Left ventricle myocardium inferior (tissue), 1 donor: ENCODE measurements around the gene SLITRK3. TPM values are rescaled to one million over a fixed set of nuclear protein-coding genes. Genes with fewer than 3 reads are reported as not detected.

Experiments
- DNase-seq: peaks from one replicate; pipeline ENCODE4 v3.0.0-alpha.2; 2020
- H3K27ac ChIP-seq: fragments of 200-600 bp; replicated peaks from 2 replicates; pipeline ENCODE4 v1.8.0; 2021
- H3K27me3 ChIP-seq: fragments of 200-600 bp; 2 replicates; pipeline ENCODE4 v1.8.0; 2021; ENCODE audit warnings: low read depth
- H3K36me3 ChIP-seq: fragments of 200-600 bp; 2 replicates; pipeline ENCODE4 v1.8.0; 2021
- H3K4me1 ChIP-seq: fragments of 200-600 bp; 2 replicates; pipeline ENCODE4 v1.8.0; 2021
- H3K4me3 ChIP-seq: fragments of 200-600 bp; 2 replicates; pipeline ENCODE4 v1.8.0; 2021; ENCODE audit warnings: mild to moderate bottlenecking, moderate library complexity
- H3K9me3 ChIP-seq: fragments of 200-600 bp; replicated peaks from 2 replicates; pipeline ENCODE4 v1.8.0; 2021
- intact Hi-C: fragments of 100-400 bp; cut with micrococcal nuclease; formaldehyde crosslinking; loops from one replicate; pipeline ENCODE4 v1.11.0; 2022
- total RNA-seq: library from RNA; stranded (reverse); fragmentation: NEBNext Ultra II Directional; extraction: Animal tissue kit (Norgen Biotek cat#: 25700); gene quantifications from one replicate; pipeline ENCODE4 v1.2.1, GENCODE V29; 2021
- TF ChIP-seq, protein P1 (sequence below): fragments of 200-600 bp; IDR thresholded peaks from 2 replicates; pipeline ENCODE4 v1.8.0; 2021; ENCODE audit warnings: antibody characterized with exemption, mild to moderate bottlenecking, borderline replicate concordance
- donor health status: DM: no; HTN: yes; CAD: no; lungs with severe emphysema.

SLITRK3 gene
- total RNA-seq, 1 donor from 2014 or later: not detected

DNA sequence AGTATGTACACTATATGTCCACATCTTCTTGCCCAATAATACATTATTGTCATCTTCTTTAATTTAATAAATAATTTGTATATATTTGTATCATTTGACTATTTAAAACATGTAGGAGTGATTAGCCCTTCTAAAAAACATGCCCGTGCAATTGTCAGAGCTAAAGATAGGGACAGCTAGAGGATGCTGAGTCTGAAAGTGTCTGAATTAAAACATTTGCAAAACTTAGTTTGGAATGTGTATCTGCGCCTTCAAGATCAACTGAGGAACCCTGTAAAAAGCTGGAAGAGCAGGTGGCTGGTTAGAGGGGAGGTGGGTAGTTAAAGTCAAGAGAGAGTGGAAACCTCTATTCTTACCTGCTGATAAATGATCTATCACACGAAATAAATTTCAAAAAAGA, 4.7 kb downstream of the SLITRK3 start:
- Histone ChIP-seq H3K4me1 (peaks cover 32% of the 10 kb centered on the region), H3K27me3 (peaks cover 71% of the 10 kb centered on the region), H3K27ac (no peak overlapping the region), H3K4me3 (no peak overlapping the region), H3K36me3 (no peaks in the 10 kb centered on the region), H3K9me3 (no peaks in the 10 kb centered on the region)
- TF ChIP-seq, protein P1, sequence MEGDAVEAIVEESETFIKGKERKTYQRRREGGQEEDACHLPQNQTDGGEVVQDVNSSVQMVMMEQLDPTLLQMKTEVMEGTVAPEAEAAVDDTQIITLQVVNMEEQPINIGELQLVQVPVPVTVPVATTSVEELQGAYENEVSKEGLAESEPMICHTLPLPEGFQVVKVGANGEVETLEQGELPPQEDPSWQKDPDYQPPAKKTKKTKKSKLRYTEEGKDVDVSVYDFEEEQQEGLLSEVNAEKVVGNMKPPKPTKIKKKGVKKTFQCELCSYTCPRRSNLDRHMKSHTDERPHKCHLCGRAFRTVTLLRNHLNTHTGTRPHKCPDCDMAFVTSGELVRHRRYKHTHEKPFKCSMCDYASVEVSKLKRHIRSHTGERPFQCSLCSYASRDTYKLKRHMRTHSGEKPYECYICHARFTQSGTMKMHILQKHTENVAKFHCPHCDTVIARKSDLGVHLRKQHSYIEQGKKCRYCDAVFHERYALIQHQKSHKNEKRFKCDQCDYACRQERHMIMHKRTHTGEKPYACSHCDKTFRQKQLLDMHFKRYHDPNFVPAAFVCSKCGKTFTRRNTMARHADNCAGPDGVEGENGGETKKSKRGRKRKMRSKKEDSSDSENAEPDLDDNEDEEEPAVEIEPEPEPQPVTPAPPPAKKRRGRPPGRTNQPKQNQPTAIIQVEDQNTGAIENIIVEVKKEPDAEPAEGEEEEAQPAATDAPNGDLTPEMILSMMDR: no peak
- intact Hi-C loops: no loop called here
- no peak for DNase-seq

DNA sequence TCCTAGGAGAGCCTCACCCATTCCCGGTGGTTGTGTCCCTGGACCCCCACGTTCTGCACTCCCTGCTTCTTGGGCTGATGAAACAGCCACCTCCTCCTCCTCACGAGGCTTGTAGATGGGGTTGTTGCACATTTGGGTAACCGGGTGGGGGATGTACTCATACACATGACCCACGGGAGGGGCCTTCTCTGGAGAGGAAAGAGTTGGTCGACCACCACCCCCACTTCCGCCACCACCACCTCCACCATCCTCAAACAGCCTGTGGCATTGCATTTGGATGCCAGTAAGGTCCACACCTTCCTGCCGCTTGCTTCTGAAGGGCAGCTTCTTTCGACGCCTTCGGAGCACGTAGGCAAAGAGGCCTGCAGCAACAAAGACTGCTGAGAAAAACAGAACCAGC, 7.7 kb downstream of the SLITRK3 start:
- intact Hi-C loops: no loop called here
- Histone ChIP-seq H3K4me3 (no peak overlapping the region), H3K4me1 (peaks cover 2% of the 10 kb centered on the region), H3K27me3 (peaks cover 41% of the 10 kb centered on the region), H3K27ac (no peak overlapping the region), H3K36me3 (no peaks in the 10 kb centered on the region), H3K9me3 (no peaks in the 10 kb centered on the region)
- no peak for DNase-seq
- TF ChIP-seq, protein P1: no peak

DNA sequence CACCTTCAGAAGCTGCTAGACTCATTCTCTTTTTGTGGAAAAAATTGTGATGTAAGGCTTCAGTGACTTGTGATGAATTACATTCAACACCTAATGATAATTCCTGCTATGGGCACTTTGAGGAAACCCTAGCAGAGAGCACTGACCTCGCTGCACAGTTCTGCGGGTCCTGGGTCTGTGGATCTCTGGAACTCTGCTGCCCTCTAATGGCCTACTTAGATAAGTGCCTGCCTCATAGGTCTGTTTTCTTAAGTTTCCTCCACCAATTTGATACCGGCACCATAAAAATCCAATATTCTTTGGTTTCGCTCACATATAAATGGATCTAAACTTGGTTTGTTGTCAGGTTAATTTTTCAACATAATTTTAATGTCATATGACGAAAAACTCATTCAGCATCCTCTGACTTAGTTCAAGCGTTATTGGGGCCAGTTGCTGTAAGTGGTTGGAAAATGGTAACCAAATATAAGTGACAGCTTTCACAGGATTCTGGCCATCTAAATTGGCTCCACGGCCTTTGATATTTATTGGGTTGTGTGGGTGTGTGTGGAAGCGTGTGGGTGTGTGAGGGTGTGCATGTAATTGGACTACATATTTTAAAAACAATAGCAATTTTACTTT, 10.4 kb downstream of the SLITRK3 start:
- Histone ChIP-seq H3K27ac (no peak overlapping the region), H3K36me3 (no peaks in the 10 kb centered on the region), H3K9me3 (no peaks in the 10 kb centered on the region), H3K4me1 (no peaks in the 10 kb centered on the region), H3K27me3 (peaks cover 16% of the 10 kb centered on the region), H3K4me3 (no peak overlapping the region)
- DNase-seq: no peak
- intact Hi-C loops: no loop called here
- TF ChIP-seq, protein P1: peak; percentile 86

DNA sequence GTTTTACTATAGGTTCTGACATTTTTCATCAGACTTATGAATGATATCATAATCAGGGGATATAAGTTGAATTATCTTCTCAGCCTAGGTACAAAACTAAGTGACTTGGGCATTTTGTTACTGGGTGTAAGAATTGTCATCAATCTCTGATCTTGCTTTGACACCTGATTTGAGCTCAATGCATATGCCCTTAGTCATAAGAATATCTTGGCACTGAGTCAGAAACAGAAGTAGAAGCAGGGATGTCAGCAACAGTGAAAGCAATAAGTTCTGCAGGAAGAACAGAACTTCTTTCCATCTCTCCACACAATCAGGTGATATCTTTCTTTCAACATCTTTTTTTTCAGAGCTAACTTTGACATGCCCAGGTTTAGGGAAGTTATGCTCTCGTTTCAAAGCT, 14.6 kb downstream of the SLITRK3 start:
- DNase-seq: no peak
- TF ChIP-seq, protein P1: no peak
- Histone ChIP-seq H3K9me3 (no peaks in the 10 kb centered on the region), H3K27me3 (no peaks in the 10 kb centered on the region), H3K4me1 (no peaks in the 10 kb centered on the region), H3K27ac (no peak overlapping the region), H3K4me3 (no peak overlapping the region), H3K36me3 (no peaks in the 10 kb centered on the region)
- intact Hi-C loops: no loop called here

DNA sequence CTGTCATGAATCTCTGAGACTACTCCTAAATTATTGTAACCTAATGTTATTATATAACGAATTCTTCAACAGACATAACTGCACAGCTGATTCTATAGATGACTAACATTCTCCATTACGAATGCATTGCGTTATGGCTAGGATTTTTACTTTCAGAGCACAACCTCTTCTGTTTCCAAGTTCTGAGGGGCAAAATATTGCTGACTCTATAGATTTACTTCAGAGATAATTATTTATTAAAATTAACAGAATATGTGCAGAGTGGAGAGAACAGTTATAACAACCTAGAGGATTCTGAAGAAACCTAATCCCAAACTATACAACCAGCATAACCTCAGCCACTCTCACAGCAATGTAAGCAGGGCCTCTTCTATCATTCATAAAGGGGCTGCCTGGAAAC, 25.9 kb downstream of the SLITRK3 start:
- Histone ChIP-seq H3K4me3 (no peak overlapping the region), H3K27me3 (peaks cover 9% of the 10 kb centered on the region), H3K9me3 (peaks cover 4% of the 10 kb centered on the region), H3K4me1 (no peaks in the 10 kb centered on the region), H3K27ac (no peak overlapping the region), H3K36me3 (no peaks in the 10 kb centered on the region)
- intact Hi-C loops: no loop called here
- TF ChIP-seq, protein P1: no peak
- DNase-seq: no peak
